NCI-H460 (cell line): ENCODE results near the gene SYCN. TPM values are rescaled to one million over a fixed set of nuclear protein-coding genes. Genes with fewer than 3 reads are reported as not detected.

Experiments used
- DNase-seq: peaks from one replicate; pipeline ENCODE4 v3.0.0-alpha.2; 2016; ENCODE audit warnings: low read depth; ENCODE audit errors: extremely low read depth
- total RNA-seq: library from RNA; depleted of rRNA; stranded (reverse); fragments of >200 nt; shearing (Covaris generic); gene quantifications from 2 replicates; pipeline ENCODE4 v1.2.3, GENCODE V29; 2014

The SYCN gene
- total RNA-seq, 1 experiment from 2014 or later, result not detected

DNA sequence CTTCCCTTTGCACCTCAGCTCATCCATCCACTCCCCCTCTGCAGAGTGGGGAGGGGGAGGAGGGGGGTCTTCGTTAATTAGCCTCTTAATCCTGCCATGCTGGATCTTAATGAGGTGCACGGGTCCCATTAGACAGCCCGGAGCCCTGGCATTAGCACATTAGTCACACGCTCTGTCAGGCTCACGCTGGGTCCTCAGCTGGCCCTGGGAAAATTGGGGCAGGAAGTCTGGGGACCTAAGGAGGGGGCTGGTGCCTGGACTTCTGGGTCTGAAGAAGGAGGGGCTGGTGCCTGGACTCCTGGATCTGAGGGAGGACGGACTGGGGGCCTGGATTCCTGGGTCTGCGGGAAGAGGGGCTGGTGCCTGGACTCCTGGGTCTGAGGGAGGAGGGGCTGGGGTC, 7.7 kb downstream of the SYCN start:
- no peak for DNase-seq

DNA sequence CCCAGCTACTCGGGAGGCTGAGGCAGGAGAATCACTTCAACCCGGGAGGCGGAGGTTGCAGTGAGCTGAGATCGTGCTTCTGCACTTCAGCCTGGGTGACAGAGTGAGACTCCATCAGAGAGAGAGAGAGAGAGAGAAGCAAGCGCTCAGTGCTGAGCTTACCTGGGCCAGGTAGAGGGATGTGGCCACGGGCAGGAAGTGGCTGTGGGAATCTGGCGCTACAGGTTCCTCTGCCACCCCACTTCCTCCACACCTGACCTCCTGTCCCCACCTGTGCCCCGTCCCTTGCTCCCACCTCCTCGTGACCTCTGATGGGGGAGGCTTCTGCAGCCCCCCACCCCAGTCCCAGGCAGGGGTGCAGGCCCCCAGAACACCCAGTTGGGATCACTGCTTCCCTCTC, 8.3 kb downstream of the SYCN start:
- DNase-seq, result no peak

DNA sequence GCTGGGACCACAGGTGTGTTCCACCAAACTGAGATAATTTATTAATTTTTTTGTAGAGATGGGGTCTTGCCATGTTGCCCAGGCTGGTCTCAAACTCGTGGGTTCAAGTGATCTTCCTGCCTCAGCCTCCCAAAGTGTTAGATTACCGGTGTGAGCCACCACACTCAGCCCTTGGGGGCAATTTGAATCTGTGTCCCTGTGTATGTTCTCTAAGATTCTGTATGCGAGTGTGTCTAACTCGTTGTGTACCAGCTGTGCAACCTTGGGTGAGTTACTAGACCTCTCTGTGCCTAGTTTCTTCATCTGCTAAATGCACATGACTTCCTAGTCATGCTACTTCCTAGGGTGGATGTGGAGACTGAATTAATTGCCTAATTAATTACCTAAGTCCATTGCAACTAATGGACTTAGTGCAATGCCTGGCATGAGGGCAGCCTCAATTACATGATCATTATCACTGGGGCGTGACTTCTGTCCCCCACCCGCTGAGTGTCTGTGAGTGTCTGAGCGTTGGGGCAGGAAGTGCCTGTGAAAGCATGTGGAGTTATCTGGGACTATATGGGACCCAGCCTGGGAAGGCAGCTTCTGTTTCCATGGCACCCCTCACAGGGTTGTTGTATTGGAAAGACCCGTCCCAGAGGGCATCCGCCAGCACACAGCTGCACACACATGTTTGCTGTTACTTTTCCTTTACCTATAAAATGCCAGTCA, 9.1 kb downstream of the SYCN start:
- no peak for DNase-seq

DNA sequence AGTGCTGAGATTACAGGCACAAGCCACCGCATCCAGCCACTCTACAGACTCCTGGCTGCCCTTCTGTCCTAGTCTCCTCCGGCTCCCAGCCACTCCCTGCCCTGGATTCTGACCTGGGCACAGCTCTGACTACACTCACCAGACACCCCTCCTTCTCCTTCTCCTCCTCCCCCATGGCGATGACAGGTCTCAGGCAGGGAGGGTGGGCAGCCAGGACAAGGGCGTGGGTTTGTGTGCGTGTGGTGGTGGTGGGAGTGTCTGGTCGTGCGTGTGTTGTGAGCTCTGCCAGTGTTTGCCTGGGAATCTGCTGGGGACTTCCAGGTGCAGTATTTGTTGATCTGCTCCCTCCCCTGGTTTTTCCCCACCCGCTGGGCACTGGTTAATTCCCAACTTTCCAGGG, 10.3 kb downstream of the SYCN start:
- DNase-seq, result no peak

DNA sequence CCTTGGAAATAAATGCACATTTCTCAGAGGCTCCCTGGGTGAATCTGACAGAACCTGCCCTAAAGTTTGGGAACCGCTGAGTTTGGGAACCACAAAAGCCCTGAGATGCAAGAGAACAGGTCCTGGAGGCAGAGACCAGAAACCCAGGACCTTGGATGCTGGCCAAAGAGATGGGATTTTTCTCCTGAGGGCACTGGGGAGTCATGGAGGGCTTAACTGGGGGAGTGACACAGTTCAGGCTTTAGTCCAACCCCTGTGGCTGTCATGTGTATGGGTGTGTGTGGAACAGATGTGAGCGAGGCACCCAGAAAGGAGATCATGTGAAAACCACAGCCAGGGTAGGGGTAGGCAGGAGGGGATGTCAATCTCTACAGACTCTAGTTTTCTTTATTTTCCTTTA, 11.2 kb downstream of the SYCN start:
- DNase-seq, result no peak

DNA sequence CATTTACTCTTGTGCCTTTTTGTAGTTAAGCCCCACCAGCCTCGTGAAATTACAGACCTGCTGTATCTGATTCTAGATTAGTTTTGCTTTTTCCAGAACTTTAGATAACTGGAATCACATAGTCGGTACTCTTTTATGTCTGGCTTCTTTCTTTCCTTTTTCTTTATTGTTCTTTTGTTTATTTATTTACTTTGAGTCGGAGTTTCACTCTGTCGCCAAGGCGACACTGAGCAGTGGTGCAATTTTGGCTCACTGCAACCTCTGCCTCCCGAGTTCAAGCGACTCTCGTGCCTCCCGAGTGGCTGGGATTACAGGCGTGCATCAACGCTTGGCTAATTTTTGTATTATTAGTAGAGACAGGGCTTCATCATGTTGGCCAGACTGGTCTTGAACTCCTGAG, 13.3 kb downstream of the SYCN start:
- no peak for DNase-seq

DNA sequence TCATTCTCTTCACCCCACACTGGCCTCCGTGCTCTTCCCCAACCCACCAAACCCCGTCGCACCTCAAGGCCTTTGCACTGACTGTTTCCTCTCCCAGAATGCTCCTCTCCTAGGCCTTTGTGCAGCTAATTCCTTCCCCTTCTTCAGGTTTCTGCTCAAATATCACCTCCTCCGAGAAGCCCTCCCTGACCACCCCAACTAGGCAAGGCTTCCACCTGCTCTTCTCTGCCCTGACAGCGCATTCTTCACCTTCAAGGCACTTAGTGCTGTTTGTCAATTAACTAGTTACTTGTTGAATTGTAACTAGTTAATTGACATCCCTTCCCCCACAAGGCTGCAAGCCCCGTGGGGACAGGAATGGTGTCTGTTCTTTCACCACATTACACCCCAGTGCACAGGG, 15.1 kb downstream of the SYCN start:
- no peak for DNase-seq

DNA sequence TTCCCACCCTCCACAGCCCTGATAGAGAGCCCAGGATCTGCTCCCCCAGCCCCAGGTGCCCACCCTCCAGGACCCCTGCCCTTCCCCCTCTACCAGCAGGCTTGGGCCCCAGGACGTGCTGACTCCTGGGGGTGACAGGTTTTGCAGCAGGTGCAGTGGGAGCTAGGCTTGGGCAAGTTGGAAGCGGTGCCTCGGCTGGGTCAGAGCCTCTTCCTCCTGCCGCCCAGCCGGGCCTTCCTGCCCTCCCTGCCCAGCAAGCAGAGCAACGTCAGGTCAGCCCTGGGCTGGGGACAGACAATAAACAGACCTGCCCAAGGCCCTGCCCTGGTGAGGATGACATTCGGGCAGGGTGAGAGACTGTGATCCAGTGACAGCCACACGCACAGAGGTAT, 16.5 kb downstream of the SYCN start:
- DNase-seq, result no peak

DNA sequence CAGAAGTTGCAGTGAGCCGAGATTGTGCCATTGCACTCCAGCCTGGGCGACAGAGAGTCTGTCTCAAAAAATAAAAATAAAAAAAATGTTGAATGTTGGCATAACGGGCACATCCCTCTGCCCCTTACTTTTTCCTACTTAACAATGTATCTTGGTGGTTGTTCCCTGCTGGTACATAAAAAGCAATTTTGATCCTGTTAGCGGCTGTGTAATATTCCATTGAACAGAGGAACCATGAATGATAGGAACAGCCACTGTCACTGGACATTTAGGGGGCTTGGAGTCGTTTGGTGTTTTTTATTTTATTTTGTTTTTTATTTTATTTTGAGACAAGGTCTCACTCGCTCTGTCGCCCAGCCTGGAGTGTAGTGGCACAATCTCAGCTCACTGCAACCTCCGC, 17.7 kb downstream of the SYCN start:
- no peak for DNase-seq

DNA sequence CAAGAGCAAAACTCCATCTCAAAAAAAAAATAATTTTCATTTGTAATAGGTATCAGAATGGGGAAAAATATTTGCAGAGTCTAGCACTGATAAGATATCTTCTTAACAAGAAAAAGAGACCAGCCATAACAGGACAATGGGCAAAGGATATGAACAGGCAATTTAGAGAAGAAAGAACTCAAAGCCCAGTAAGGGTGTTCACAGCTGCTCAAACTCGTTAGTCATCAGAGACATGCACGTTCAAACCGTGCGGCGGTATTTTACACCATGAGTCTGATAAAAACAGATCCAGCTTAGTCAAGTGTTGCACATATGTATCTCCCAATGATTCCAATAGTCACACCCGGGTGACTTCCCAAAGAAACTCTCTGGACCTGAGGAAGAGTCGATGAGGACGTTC, 21.0 kb downstream of the SYCN start:
- no peak for DNase-seq

DNA sequence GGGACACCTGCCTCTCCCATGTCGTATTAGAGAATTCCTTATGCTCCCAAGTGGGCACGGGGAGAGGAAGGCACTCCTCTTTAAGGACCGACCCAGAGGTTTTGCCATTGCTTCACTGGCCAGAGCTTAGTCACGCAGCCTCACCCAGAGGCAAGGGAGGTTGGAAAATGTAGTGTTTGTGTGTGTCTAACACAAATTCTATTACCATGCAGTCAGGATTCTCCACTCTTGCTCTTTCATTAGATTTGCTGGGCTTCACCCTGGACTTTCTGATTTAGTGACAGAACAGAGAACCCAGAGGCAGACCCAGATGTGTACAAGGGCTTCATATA, 21.9 kb downstream of the SYCN start:
- no peak for DNase-seq

DNA sequence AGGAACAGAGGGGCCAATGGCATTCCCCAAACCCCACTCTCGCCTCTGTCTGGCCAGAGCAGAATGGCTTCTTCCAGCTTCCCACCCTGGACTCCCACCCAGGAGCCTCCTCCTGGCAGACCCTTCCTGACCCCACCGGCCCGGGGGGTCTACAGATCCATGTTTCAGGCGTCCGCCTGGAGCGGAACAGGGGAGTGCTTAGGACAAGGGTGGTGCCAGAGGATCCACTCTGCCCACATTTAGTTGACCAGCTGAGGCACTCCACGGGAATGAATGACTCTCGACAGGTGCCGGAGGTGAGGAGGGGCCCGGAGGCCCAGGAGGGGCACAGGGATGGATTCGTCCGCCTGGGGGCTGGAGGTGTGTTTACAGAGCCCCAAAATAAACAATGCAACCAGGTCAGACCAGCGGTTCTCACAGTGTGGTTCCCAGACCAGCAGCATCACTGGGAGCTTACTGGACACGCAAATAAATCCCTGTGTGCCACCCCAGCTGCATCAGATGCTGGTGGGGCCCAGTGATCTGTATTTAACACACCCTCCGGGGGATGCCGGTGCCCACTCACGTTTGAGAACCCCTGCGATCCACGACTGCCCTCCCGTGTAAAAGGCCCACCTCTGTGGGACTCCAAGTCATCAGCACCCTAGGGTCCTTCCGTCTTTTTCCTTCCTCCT, 22.4 kb downstream of the SYCN start:
- no peak for DNase-seq

DNA sequence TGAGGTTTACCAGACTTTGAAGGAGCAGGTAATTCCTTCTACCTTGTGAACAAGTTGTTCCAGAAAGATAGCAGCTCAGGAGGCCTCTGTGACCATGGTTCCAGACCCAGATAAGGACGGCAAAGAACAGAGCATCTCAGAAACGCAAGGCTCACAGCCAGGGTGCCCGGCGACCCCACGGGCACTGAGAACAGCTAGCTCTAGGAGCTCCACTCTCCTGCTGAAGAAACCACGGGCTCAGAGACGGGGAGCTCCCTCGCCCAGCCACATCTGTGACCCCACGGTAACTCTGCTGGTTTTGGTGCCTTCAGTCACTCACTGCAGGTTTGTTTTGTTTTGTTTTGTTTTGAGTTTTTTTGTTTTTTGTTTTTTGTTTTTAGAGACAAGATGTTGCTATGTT, 23.3 kb downstream of the SYCN start:
- DNase-seq, result no peak

DNA sequence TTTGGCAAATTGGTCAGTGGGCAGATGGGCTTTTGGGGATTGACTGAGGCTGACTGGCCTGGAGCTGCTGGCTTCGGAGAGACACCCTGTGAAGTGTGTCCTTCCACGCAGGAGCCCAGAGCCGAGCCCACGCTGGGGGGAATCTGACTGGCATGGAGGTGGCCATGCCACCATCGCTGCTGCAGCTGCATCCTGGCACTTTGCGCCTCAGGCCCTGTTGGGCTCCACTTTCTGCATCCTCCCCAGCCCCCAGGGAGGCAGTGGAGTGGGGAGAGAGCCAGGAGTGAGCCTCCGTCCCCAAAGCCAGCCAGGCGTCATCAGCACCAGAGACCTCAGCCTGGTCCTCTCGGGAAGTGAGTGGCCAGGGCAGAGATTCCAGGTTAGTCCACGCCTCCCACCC, 24.3 kb downstream of the SYCN start:
- DNase-seq, result no peak

DNA sequence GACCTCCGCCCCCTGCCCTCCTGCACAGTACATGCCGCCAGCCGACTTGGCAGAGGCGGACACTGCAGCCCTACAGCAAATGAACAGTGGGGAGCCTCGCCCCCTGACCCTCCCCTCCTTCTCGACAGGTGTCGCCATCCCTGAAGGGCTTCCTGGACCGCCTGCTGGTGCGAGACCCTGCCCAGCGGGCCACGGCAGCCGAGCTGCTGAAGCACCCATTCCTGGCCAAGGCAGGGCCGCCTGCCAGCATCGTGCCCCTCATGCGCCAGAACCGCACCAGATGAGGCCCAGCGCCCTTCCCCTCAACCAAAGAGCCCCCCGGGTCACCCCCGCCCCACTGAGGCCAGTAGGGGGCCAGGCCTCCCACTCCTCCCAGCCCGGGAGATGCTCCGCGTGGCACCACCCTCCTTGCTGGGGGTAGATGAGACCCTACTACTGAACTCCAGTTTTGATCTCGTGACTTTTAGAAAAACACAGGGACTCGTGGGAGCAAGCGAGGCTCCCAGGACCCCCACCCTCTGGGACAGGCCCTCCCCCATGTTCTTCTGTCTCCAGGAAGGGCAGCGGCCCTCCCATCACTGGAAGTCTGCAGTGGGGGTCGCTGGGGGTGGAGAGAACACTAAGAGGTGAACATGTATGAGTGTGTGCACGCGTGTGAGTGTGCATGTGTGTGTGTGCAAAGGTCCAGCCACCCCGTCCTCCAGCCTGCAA, 25.6 kb downstream of the SYCN start:
- no peak for DNase-seq

DNA sequence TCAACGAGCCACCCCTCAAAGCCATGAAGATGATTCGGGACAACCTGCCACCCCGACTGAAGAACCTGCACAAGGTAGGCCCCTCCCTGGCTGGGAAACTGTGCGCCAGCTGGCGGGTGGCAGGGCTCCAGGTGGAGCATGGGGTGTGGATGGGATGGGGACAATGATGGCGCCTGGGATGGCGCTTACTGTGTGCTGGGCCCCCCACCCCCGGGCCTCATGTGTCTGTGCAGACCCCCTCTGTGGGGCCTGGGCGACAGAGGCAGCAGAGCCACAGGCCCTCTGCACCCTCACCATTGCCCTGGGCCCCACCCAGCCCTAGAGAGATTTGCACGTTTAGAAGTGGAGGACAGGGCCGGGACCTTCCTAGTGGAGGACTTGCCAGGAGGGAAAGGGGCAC, 26.3 kb downstream of the SYCN start:
- no peak for DNase-seq

DNA sequence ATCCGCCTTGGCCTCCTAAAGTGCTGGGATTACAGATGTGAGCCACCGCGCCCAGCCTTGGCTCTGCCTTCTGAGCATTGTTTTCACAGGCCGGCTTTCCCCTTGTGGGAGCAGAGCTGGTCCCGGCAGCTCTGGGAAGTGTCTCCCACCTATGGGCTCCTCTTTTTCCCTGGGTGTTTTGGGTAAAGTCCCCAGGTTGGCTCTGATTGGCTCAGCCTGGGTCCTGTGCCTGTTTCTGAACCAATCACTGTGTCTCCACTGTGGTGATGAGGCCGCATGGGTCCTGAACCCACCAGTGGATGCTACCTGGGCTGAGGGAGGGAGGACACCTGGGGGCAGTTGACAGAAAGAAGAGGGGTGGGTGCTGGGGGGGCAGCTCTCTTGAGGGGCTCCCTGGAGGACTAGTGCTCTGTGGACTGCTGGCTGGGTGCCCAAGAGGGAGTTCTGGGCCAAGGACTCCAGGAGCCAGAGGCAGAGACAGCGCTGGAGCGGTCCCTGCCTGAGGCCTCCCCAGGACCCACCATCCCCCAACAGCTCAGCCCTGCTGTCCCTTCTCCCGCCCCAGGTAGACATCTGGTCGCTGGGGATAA, 26.9 kb downstream of the SYCN start:
- no peak for DNase-seq

DNA sequence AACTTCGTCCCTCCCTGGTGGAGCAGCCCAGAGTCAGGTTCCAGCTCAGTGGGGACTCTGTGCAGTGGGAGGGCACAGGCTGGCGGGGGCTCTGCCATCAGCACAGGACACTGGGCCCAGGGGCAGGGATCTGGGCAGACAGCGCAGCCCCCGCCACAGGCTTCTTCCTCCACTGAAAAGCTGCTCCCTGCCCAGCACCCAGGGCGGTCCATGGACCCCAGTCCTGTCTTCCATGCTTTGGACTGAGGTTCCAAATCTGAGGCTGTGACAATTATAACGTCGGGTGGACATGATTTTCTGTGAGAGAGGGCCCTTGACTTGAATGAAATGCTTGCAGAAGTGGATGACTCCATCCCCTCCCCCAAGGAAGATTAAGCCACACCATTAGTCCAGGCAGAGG, 28.5 kb downstream of the SYCN start:
- DNase-seq, result no peak

DNA sequence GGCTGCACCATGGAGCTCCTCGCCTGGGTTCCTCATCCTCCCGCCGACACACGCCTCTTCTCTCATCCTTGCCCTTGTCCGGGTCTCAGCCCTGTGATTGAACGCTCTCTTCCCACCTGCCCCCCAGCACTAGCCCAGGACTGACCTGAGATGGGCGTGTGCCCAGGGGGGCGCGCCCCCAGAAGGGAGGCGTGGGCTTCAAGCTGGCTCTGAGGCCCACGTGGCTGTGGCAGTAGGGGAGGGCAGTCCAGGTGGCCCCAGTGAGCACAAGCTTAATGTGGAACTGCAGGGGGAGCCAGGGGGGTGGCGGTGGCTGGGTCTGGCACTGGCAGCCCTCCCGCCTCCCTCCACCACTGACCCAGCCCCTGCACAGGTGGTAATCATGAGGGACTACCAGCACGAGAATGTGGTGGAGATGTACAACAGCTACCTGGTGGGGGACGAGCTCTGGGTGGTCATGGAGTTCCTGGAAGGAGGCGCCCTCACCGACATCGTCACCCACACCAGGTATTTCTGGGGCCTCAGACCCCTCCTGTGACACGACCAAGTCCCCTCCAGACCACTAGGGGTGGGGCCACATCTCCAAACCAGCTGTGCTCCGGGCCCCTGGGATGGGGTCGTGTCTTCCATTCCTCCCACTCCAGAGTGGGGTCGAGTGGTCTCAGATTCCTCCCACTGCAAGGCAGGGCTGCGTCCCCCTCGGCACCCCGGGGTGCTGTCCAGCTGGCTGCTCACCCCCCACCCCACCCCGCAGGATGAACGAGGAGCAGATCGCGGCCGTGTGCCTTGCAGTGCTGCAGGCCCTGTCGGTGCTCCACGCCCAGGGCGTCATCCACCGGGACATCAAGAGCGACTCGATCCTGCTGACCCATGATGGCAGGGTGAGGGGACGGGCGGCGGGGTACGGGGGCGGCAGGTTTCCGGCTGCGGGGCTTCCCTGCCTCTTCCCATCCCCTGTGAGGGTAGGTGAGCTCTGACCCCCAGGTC, 29.2 kb downstream of the SYCN start:
- no peak for DNase-seq

DNA sequence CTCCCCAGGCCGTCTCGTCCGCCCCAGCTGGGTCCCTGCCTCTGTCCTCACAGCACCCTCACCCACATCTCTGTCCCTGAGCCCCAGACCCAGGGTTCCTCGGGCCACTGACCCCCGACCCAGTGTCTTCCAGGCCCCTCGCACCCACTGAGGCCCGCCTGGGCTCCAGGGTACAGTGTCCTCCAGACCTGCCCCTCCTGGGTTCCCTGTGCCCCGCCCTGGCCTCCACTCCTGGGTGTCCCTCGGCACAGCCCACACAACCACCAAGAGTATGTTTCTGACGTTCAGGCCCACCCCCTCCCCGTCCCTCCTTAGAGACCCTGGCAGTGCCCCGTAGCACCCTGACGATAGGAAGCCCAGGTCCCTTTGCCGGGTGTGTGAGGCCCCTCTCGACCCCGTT, 29.9 kb downstream of the SYCN start:
- no peak for DNase-seq
